Fibroblast of mammary gland (primary cell): ENCODE measurements around the gene PKD2.

ENCODE experiments used
- DNase-seq: peaks from one replicate; pipeline ENCODE4 v3.0.0-alpha.2; 2010; ENCODE audit warnings: low read depth
- H3K4me3 ChIP-seq: 2 replicates; pipeline ENCODE4 v1.5.1; 2011; ENCODE audit warnings: low read depth, mild to moderate bottlenecking, low read length, moderate library complexity; ENCODE audit not compliant: control insufficient read depth
- TF ChIP-seq, protein P1 (sequence below): conservative IDR thresholded peaks from 2 replicates; pipeline ENCODE4 v1.5.1; 2011; ENCODE audit warnings: low read depth, low read length, inconsistent platforms; ENCODE audit not compliant: control insufficient read depth, insufficient read depth

Gene PKD2

DNA sequence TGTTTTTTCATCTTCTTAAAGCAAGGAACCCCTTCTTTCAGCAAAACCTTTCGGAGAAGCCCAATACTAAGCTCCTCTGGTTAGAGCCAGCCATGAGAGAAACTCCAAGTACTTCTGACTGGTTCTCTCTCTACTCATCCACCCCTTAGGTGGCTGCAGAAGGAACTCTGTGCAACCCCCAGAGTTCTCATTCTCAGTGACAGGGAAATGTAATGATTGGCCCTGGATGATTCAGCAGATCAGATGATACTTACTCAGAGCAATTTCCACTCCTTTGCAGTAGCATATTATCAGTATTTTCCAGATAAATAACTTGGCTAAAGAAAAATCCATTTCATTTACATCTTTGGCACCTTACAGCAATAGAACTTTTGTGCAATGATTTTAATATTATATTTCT is 28.8 kb upstream of the PKD2 start:
- TF ChIP-seq, protein P1, sequence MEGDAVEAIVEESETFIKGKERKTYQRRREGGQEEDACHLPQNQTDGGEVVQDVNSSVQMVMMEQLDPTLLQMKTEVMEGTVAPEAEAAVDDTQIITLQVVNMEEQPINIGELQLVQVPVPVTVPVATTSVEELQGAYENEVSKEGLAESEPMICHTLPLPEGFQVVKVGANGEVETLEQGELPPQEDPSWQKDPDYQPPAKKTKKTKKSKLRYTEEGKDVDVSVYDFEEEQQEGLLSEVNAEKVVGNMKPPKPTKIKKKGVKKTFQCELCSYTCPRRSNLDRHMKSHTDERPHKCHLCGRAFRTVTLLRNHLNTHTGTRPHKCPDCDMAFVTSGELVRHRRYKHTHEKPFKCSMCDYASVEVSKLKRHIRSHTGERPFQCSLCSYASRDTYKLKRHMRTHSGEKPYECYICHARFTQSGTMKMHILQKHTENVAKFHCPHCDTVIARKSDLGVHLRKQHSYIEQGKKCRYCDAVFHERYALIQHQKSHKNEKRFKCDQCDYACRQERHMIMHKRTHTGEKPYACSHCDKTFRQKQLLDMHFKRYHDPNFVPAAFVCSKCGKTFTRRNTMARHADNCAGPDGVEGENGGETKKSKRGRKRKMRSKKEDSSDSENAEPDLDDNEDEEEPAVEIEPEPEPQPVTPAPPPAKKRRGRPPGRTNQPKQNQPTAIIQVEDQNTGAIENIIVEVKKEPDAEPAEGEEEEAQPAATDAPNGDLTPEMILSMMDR = no peak
- H3K4me3 ChIP-seq = no peak overlapping the region
- DNase-seq = peak; percentile 69

DNA sequence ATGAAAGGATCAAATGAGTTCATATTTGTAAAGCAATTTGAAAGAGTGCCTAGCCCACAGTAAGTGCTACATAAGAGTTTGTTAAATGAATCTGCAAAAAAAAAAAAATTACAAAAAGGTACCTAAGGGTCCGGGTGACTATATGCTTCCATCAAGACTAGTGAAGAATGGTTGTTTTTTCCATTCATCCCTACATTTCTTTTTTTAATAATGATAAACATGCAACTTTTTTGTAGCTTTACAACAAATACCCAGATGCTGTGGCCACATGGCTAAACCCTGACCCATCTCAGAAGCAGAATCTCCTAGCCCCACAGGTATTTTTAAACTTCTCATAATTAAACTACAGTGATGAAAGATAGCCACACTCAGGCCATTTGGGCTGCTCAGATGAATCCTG is 27.6 kb upstream of the PKD2 start:
- H3K4me3 ChIP-seq = no peak overlapping the region
- TF ChIP-seq, protein P1 = no peak

DNA sequence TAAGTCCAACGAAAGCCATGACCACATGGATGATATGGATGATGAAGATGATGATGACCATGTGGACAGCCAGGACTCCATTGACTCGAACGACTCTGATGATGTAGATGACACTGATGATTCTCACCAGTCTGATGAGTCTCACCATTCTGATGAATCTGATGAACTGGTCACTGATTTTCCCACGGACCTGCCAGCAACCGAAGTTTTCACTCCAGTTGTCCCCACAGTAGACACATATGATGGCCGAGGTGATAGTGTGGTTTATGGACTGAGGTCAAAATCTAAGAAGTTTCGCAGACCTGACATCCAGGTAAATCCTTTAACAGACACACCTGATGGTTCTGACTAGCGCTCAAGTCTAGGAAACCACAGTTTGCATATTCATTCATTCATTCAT is 25.9 kb upstream of the PKD2 start:
- TF ChIP-seq, protein P1 = no peak
- H3K4me3 ChIP-seq = no peak overlapping the region
- DNase-seq = no peak

More for the DNA sequence above, 27.6 kb upstream of the PKD2 start:
- DNase-seq = no peak

DNA sequence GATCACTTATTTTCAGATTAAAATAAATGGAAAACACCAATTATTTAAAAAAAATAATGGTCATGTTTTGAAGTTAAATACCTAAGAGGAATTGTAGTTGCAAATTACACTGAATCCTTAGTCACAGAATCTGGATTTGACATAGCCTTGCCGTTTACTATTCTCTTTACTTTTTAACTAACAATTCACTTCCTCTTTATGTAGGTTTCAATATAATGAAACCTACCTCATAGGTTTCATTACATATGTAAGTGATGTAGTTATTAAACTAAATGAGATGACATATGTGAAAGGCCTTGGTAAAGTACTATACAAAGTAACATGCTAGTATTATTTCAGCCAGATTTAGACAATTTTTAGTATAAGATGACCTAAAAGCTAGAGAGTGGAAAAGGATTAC is 25.4 kb upstream of the PKD2 start:
- H3K4me3 ChIP-seq = no peak overlapping the region
- DNase-seq = no peak
- TF ChIP-seq, protein P1 = no peak

DNA sequence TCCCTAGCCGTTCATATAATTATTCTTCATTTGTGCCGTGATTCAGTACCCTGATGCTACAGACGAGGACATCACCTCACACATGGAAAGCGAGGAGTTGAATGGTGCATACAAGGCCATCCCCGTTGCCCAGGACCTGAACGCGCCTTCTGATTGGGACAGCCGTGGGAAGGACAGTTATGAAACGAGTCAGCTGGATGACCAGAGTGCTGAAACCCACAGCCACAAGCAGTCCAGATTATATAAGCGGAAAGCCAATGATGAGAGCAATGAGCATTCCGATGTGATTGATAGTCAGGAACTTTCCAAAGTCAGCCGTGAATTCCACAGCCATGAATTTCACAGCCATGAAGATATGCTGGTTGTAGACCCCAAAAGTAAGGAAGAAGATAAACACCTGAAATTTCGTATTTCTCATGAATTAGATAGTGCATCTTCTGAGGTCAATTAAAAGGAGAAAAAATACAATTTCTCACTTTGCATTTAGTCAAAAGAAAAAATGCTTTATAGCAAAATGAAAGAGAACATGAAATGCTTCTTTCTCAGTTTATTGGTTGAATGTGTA is 24.9 kb upstream of the PKD2 start:
- peak; percentile 16 for DNase-seq
- TF ChIP-seq, protein P1 = no peak
- no peak overlapping the region for H3K4me3 ChIP-seq

DNA sequence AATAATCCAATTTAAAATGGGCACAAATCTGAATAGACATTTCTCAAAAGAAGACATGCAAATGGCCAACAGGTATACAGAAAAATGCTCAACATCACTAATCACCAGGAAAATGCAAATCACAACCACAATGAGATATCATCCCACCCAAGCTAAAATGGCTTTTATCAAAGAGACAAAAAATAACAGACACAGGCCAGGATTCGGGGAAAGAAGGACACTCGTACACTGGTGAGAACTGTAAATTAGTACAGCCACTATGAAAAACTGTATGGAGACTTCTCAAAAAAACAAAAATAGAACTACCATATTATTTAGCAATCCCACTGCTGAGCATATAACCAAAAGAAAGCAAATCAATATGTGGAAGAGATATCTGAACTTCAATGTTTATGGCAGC is 23.4 kb upstream of the PKD2 start:
- no peak for DNase-seq
- TF ChIP-seq, protein P1 = no peak
- H3K4me3 ChIP-seq = no peak overlapping the region

DNA sequence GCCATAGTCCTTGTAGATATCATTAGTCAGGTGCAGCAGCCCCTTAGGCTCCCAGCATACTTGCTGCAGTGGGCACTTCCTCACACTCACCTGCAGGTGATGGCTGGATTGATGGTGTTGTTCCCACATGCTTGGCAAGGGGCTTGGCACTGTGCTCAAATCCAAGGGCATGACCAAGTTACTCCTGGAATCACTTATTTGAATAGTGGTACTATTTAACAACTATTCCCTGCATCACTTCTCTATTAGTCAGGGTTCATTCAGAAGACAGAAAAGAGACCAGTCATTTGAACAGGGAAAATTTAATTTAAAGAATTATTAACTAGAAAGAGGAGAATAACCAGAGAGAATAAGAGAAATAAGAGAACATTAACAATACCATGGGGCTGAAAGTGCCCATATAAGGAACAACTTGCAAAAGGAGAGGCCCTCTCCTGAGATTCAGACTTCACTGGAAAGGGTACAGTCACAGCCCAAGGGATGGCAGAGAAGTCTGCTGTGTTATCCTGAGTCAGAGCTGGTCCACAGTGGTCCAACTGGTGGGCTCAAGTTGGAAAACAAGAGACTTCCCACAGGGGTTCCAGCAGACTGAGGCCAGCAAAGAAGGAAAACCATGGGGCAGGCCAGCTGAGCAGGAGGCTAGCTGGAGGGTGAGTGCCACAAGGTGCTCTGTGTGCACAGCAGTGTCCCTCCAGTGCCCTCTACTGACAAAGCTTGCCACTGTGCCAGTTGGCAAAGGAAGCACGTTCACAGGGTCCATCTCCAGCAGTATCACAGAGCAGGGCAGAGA is 22.1 kb upstream of the PKD2 start:
- DNase-seq = peak; percentile 39
- no peak overlapping the region for H3K4me3 ChIP-seq
- TF ChIP-seq, protein P1 = peak; percentile 49
